ENCODE measurements around the gene PKDCC. TPM values are rescaled to one million over a fixed set of nuclear protein-coding genes. Genes with fewer than 3 reads are reported as not detected.

The PKDCC gene
- total and polyA plus RNA-seq, 2 donors, result 25.1 to 77.8 TPM

GRCh38 chr2:42067521-42067920 lies 19.7 kb downstream of the PKDCC start:
- Histone ChIP-seq H3K4me3 (ENCODE audit: low read length in 2 of 2) (no peak overlapping the region), H3K36me3 (ENCODE audit: control insufficient read depth in 2 of 2, insufficient read depth in 2 of 2, low read length in 1 of 2) (no peaks in the 10 kb centered on the region), H3K27ac (ENCODE audit: low read depth in 1 of 2, low read length in 1 of 2) (no peak overlapping the region), H3K4me1 (ENCODE audit: control insufficient read depth in 2 of 2, insufficient read depth in 2 of 2, low read length in 2 of 2) (no peaks in the 10 kb centered on the region), H3K27me3 (ENCODE audit: control insufficient read depth in 2 of 2, insufficient read depth in 1 of 2, low read length in 1 of 2) (peaks cover 0 to 7% of the 10 kb centered on the region in 2 donors), H3K9me3 (ENCODE audit: control insufficient read depth in 2 of 2, insufficient read depth in 1 of 2, low read length in 1 of 2) (no peaks in the 10 kb centered on the region)
- WGBS, result 98% methylated on average over 8 of the region's 8 CpGs
- no peak for DNase-seq (ENCODE audit: low read depth in 6 of 9, low spot score in 9 of 9)

- 86% methylated on average over 13 of the region's 13 CpGs for WGBS
- Histone ChIP-seq H3K4me1 (ENCODE audit: control insufficient read depth in 2 of 2, insufficient read depth in 2 of 2, low read length in 2 of 2) (no peaks in the 10 kb centered on the region), H3K9me3 (ENCODE audit: control insufficient read depth in 2 of 2, insufficient read depth in 1 of 2, low read length in 1 of 2) (no peaks in the 10 kb centered on the region), H3K27me3 (ENCODE audit: control insufficient read depth in 2 of 2, insufficient read depth in 1 of 2, low read length in 1 of 2) (peaks cover 0 to 7% of the 10 kb centered on the region in 2 donors), H3K27ac (ENCODE audit: low read depth in 1 of 2, low read length in 1 of 2) (no peak overlapping the region), H3K4me3 (ENCODE audit: low read length in 2 of 2) (no peak overlapping the region), H3K36me3 (ENCODE audit: control insufficient read depth in 2 of 2, insufficient read depth in 2 of 2, low read length in 1 of 2) (no peaks in the 10 kb centered on the region)
- no peak for DNase-seq (ENCODE audit: low read depth in 6 of 9, low spot score in 9 of 9)
Measured at GRCh38 chr2:42068571-42069178, 20.9 kb downstream of the PKDCC start.

- no peak overlapping the region for H3K27ac ChIP-seq (ENCODE audit: low read depth in 1 of 2, low read length in 1 of 2)
- no peak overlapping the region for H3K4me3 ChIP-seq (ENCODE audit: low read length in 2 of 2)
- WGBS, result 92% methylated on average over 2 of the region's 2 CpGs
- H3K9me3 ChIP-seq (ENCODE audit: control insufficient read depth in 2 of 2, insufficient read depth in 1 of 2, low read length in 1 of 2), result no peaks in the 10 kb centered on the region
- H3K4me1 ChIP-seq (ENCODE audit: control insufficient read depth in 2 of 2, insufficient read depth in 2 of 2, low read length in 2 of 2), result no peaks in the 10 kb centered on the region
- no peaks in the 10 kb centered on the region for H3K36me3 ChIP-seq (ENCODE audit: control insufficient read depth in 2 of 2, insufficient read depth in 2 of 2, low read length in 1 of 2)
- peaks cover 0 to 7% of the 10 kb centered on the region in 2 donors for H3K27me3 ChIP-seq (ENCODE audit: control insufficient read depth in 2 of 2, insufficient read depth in 1 of 2, low read length in 1 of 2)
- no peak for DNase-seq (ENCODE audit: low read depth in 6 of 9, low spot score in 9 of 9)
Measured at GRCh38 chr2:42069568-42069967, 21.7 kb downstream of the PKDCC start.

- Histone ChIP-seq H3K4me3 (ENCODE audit: low read length in 2 of 2) (no peak overlapping the region), H3K27ac (ENCODE audit: low read depth in 1 of 2, low read length in 1 of 2) (no peak overlapping the region), H3K36me3 (ENCODE audit: control insufficient read depth in 2 of 2, insufficient read depth in 2 of 2, low read length in 1 of 2) (no peaks in the 10 kb centered on the region), H3K27me3 (ENCODE audit: control insufficient read depth in 2 of 2, insufficient read depth in 1 of 2, low read length in 1 of 2) (peaks cover 0 to 7% of the 10 kb centered on the region in 2 donors), H3K4me1 (ENCODE audit: control insufficient read depth in 2 of 2, insufficient read depth in 2 of 2, low read length in 2 of 2) (no peaks in the 10 kb centered on the region), H3K9me3 (ENCODE audit: control insufficient read depth in 2 of 2, insufficient read depth in 1 of 2, low read length in 1 of 2) (no peaks in the 10 kb centered on the region)
- WGBS, result 96% methylated on average over 4 of the region's 4 CpGs
- DNase-seq (ENCODE audit: low read depth in 6 of 9, low spot score in 9 of 9), result no peak
Measured at GRCh38 chr2:42071791-42072190, 24.0 kb downstream of the PKDCC start.

- Histone ChIP-seq H3K36me3 (ENCODE audit: control insufficient read depth in 2 of 2, insufficient read depth in 2 of 2, low read length in 1 of 2) (no peaks in the 10 kb centered on the region), H3K27ac (ENCODE audit: low read depth in 1 of 2, low read length in 1 of 2) (no peak overlapping the region), H3K4me1 (ENCODE audit: control insufficient read depth in 2 of 2, insufficient read depth in 2 of 2, low read length in 2 of 2) (no peaks in the 10 kb centered on the region), H3K4me3 (ENCODE audit: low read length in 2 of 2) (no peak overlapping the region), H3K9me3 (ENCODE audit: control insufficient read depth in 2 of 2, insufficient read depth in 1 of 2, low read length in 1 of 2) (no peaks in the 10 kb centered on the region), H3K27me3 (ENCODE audit: control insufficient read depth in 2 of 2, insufficient read depth in 1 of 2, low read length in 1 of 2) (peaks cover 0 to 7% of the 10 kb centered on the region in 2 donors)
- DNase-seq (ENCODE audit: low read depth in 6 of 9, low spot score in 9 of 9), result no peak
- 86% methylated on average over 13 of the region's 13 CpGs for WGBS
Measured at GRCh38 chr2:42072349-42073118, 24.7 kb downstream of the PKDCC start.

GRCh38 chr2:42073739-42074503 lies 26.1 kb downstream of the PKDCC start:
- H3K27ac ChIP-seq (ENCODE audit: low read depth in 1 of 2, low read length in 1 of 2), result no peak overlapping the region
- no peaks in the 10 kb centered on the region for H3K36me3 ChIP-seq (ENCODE audit: control insufficient read depth in 2 of 2, insufficient read depth in 2 of 2, low read length in 1 of 2)
- H3K27me3 ChIP-seq (ENCODE audit: control insufficient read depth in 2 of 2, insufficient read depth in 1 of 2, low read length in 1 of 2), result peaks cover 0 to 4% of the 10 kb centered on the region in 2 donors
- no peak for DNase-seq (ENCODE audit: low read depth in 6 of 9, low spot score in 9 of 9)
- no peak overlapping the region for H3K4me3 ChIP-seq (ENCODE audit: low read length in 2 of 2)
- no peaks in the 10 kb centered on the region for H3K4me1 ChIP-seq (ENCODE audit: control insufficient read depth in 2 of 2, insufficient read depth in 2 of 2, low read length in 2 of 2)
- 96% methylated on average over 2 of the region's 2 CpGs for WGBS
- no peaks in the 10 kb centered on the region for H3K9me3 ChIP-seq (ENCODE audit: control insufficient read depth in 2 of 2, insufficient read depth in 1 of 2, low read length in 1 of 2)

- Histone ChIP-seq H3K27me3 (ENCODE audit: control insufficient read depth in 2 of 2, insufficient read depth in 1 of 2, low read length in 1 of 2) (no peaks in the 10 kb centered on the region), H3K9me3 (ENCODE audit: control insufficient read depth in 2 of 2, insufficient read depth in 1 of 2, low read length in 1 of 2) (no peaks in the 10 kb centered on the region), H3K36me3 (ENCODE audit: control insufficient read depth in 2 of 2, insufficient read depth in 2 of 2, low read length in 1 of 2) (no peaks in the 10 kb centered on the region), H3K4me3 (ENCODE audit: low read length in 2 of 2) (no peak overlapping the region), H3K27ac (ENCODE audit: low read depth in 1 of 2, low read length in 1 of 2) (no peak overlapping the region), H3K4me1 (ENCODE audit: control insufficient read depth in 2 of 2, insufficient read depth in 2 of 2, low read length in 2 of 2) (no peaks in the 10 kb centered on the region)
- DNase-seq (ENCODE audit: low read depth in 6 of 9, low spot score in 9 of 9), result no peak
- 98% methylated on average over 2 of the region's 2 CpGs for WGBS
Measured at GRCh38 chr2:42074661-42075060, 26.8 kb downstream of the PKDCC start.

GRCh38 chr2:42076357-42077225 lies 28.8 kb downstream of the PKDCC start:
- H3K4me3 ChIP-seq (ENCODE audit: low read length in 2 of 2), result no peak overlapping the region
- no peaks in the 10 kb centered on the region for H3K9me3 ChIP-seq (ENCODE audit: control insufficient read depth in 2 of 2, insufficient read depth in 1 of 2, low read length in 1 of 2)
- H3K27me3 ChIP-seq (ENCODE audit: control insufficient read depth in 2 of 2, insufficient read depth in 1 of 2, low read length in 1 of 2), result no peaks in the 10 kb centered on the region
- H3K4me1 ChIP-seq (ENCODE audit: control insufficient read depth in 2 of 2, insufficient read depth in 2 of 2, low read length in 2 of 2), result no peaks in the 10 kb centered on the region
- DNase-seq (ENCODE audit: low read depth in 6 of 9, low spot score in 9 of 9), result no peak
- WGBS, result 67% methylated on average over 10 of the region's 10 CpGs
- H3K27ac ChIP-seq (ENCODE audit: low read depth in 1 of 2, low read length in 1 of 2), result no peak overlapping the region
- H3K36me3 ChIP-seq (ENCODE audit: control insufficient read depth in 2 of 2, insufficient read depth in 2 of 2, low read length in 1 of 2), result no peaks in the 10 kb centered on the region

All from thymus (tissue), 11 donors.